HUES6 (cell line): ENCODE measurements around the gene GSTM4.

Experiments used
- H3K27ac ChIP-seq: 2 replicates; pipeline ENCODE4 v1.7.0; 2013; ENCODE audit warnings: low read depth, mild to moderate bottlenecking, low read length, inconsistent platforms
- H3K27me3 ChIP-seq: 2 replicates; pipeline ENCODE4 v1.6.1; 2013; ENCODE audit warnings: low read length; ENCODE audit not compliant: control insufficient read depth, insufficient read depth
- H3K36me3 ChIP-seq: 2 replicates; pipeline ENCODE4 v1.6.1; 2013; ENCODE audit warnings: low read length; ENCODE audit not compliant: control insufficient read depth, insufficient read depth
- H3K4me1 ChIP-seq: 2 replicates; pipeline ENCODE4 v1.6.1; 2013; ENCODE audit warnings: low read length; ENCODE audit not compliant: control insufficient read depth, insufficient read depth
- H3K4me3 ChIP-seq: 2 replicates; pipeline ENCODE4 v1.5.1; 2013; ENCODE audit warnings: low read depth, low read length
- H3K9ac ChIP-seq: one replicate; pipeline ENCODE4 v1.6.1; 2013; ENCODE audit warnings: mild to moderate bottlenecking, low read length
- H3K9me3 ChIP-seq: 2 replicates; pipeline ENCODE4 v1.6.1; 2013; ENCODE audit warnings: low read depth, low read length; ENCODE audit not compliant: control insufficient read depth, insufficient read depth

Gene GSTM4

GRCh38 chr1:109641861-109642260 lies 14.0 kb upstream of the GSTM4 start:
- H3K9ac ChIP-seq = no peak overlapping the region
- H3K4me1 ChIP-seq = peaks cover 12% of the 10 kb centered on the region
- H3K9me3 ChIP-seq = no peaks in the 10 kb centered on the region
- H3K36me3 ChIP-seq = no peaks in the 10 kb centered on the region
- H3K27me3 ChIP-seq = peaks cover 7% of the 10 kb centered on the region
- H3K4me3 ChIP-seq = no peak overlapping the region
- no peak overlapping the region for H3K27ac ChIP-seq

GRCh38 chr1:109642626-109643025 lies 13.3 kb upstream of the GSTM4 start:
- Histone ChIP-seq H3K4me3 (no peak overlapping the region), H3K27ac (no peak overlapping the region), H3K9ac (no peak overlapping the region), H3K36me3 (no peaks in the 10 kb centered on the region), H3K4me1 (peaks cover 11% of the 10 kb centered on the region), H3K9me3 (no peaks in the 10 kb centered on the region), H3K27me3 (peaks cover 7% of the 10 kb centered on the region)

GRCh38 chr1:109643385-109644230 lies 12.3 kb upstream of the GSTM4 start:
- no peak overlapping the region for H3K9ac ChIP-seq
- H3K27me3 ChIP-seq = peaks cover 7% of the 10 kb centered on the region
- H3K36me3 ChIP-seq = no peaks in the 10 kb centered on the region
- no peak overlapping the region for H3K27ac ChIP-seq
- no peaks in the 10 kb centered on the region for H3K9me3 ChIP-seq
- peaks cover 11% of the 10 kb centered on the region for H3K4me1 ChIP-seq
- no peak overlapping the region for H3K4me3 ChIP-seq

GRCh38 chr1:109644670-109645069 lies 11.2 kb upstream of the GSTM4 start:
- H3K27me3 ChIP-seq = peaks cover 7% of the 10 kb centered on the region
- H3K4me3 ChIP-seq = no peak overlapping the region
- H3K27ac ChIP-seq = no peak overlapping the region
- no peaks in the 10 kb centered on the region for H3K9me3 ChIP-seq
- no peaks in the 10 kb centered on the region for H3K36me3 ChIP-seq
- H3K4me1 ChIP-seq = peaks cover 11% of the 10 kb centered on the region
- H3K9ac ChIP-seq = no peak overlapping the region

- Histone ChIP-seq H3K27ac (no peak overlapping the region), H3K9ac (no peak overlapping the region), H3K27me3 (peaks cover 20% of the 10 kb centered on the region), H3K36me3 (no peaks in the 10 kb centered on the region), H3K9me3 (no peaks in the 10 kb centered on the region), H3K4me1 (no peaks in the 10 kb centered on the region), H3K4me3 (no peak overlapping the region)
Observed at GRCh38 chr1:109649491-109649914, 6.4 kb upstream of the GSTM4 start.

- Histone ChIP-seq H3K4me3 (no peak overlapping the region), H3K27me3 (peaks cover 24% of the 10 kb centered on the region)
Observed at GRCh38 chr1:109650609-109651008, 5.3 kb upstream of the GSTM4 start.

GRCh38 chr1:109652402-109652801 lies 3.5 kb upstream of the GSTM4 start:
- peaks cover 24% of the 10 kb centered on the region for H3K27me3 ChIP-seq
- no peak overlapping the region for H3K9ac ChIP-seq
- peaks cover 3% of the 10 kb centered on the region; the same call in 1 of the 2 replicates for H3K4me1 ChIP-seq
- H3K4me3 ChIP-seq = no peak overlapping the region
- H3K9me3 ChIP-seq = no peaks in the 10 kb centered on the region
- no peaks in the 10 kb centered on the region for H3K36me3 ChIP-seq
- H3K27ac ChIP-seq = no peak overlapping the region

More at GRCh38 chr1:109650609-109651008, 5.3 kb upstream of the GSTM4 start:
- Histone ChIP-seq H3K9ac (no peak overlapping the region), H3K9me3 (no peaks in the 10 kb centered on the region), H3K27ac (no peak overlapping the region), H3K36me3 (no peaks in the 10 kb centered on the region), H3K4me1 (peaks cover 3% of the 10 kb centered on the region; the same call in 1 of the 2 replicates)

- Histone ChIP-seq H3K9ac (no peak overlapping the region), H3K4me1 (peaks cover 3% of the 10 kb centered on the region; the same call in 1 of the 2 replicates), H3K4me3 (no peak overlapping the region), H3K27ac (no peak overlapping the region), H3K9me3 (no peaks in the 10 kb centered on the region), H3K27me3 (peaks cover 24% of the 10 kb centered on the region), H3K36me3 (no peaks in the 10 kb centered on the region)
Observed at GRCh38 chr1:109653306-109653705, 2.6 kb upstream of the GSTM4 start.

GRCh38 chr1:109654519-109654918 lies 1.4 kb upstream of the GSTM4 start:
- Histone ChIP-seq H3K27ac (no peak overlapping the region), H3K4me3 (no peak overlapping the region), H3K9me3 (no peaks in the 10 kb centered on the region)

GRCh38 chr1:109657395-109657794 lies 1.5 kb downstream of the GSTM4 start:
- Histone ChIP-seq H3K4me3 (no peak overlapping the region), H3K9me3 (no peaks in the 10 kb centered on the region)

More at GRCh38 chr1:109654519-109654918, 1.4 kb upstream of the GSTM4 start:
- H3K27me3 ChIP-seq = peaks cover 24% of the 10 kb centered on the region
- peaks cover 3% of the 10 kb centered on the region; the same call in 1 of the 2 replicates for H3K4me1 ChIP-seq
- H3K36me3 ChIP-seq = peaks cover 4% of the 10 kb centered on the region; the same call in 1 of the 2 replicates
- H3K9ac ChIP-seq = no peak overlapping the region

GRCh38 chr1:109657970-109658369 lies 2.1 kb downstream of the GSTM4 start:
- H3K4me3 ChIP-seq = no peak overlapping the region
- no peak overlapping the region for H3K9ac ChIP-seq
- H3K9me3 ChIP-seq = no peaks in the 10 kb centered on the region
- H3K36me3 ChIP-seq = peaks cover 4% of the 10 kb centered on the region; the same call in 1 of the 2 replicates
- peaks cover 12% of the 10 kb centered on the region for H3K27me3 ChIP-seq
- no peak overlapping the region for H3K27ac ChIP-seq
- H3K4me1 ChIP-seq = peaks cover 3% of the 10 kb centered on the region; the same call in 1 of the 2 replicates

More at GRCh38 chr1:109657395-109657794, 1.5 kb downstream of the GSTM4 start:
- Histone ChIP-seq H3K27me3 (peaks cover 15% of the 10 kb centered on the region), H3K36me3 (peaks cover 4% of the 10 kb centered on the region; the same call in 1 of the 2 replicates), H3K27ac (no peak overlapping the region), H3K9ac (no peak overlapping the region), H3K4me1 (peaks cover 3% of the 10 kb centered on the region; the same call in 1 of the 2 replicates)
